ENCODE data around the gene SLC9A3.

SLC9A3 gene

GRCh38 chr5:538271-538771 is 14.1 kb upstream of the SLC9A3 start:
- DNase-seq, result no peak

- no peak for DNase-seq
These were observed 13.4 kb upstream of the SLC9A3 start for GRCh38 chr5:537621-538071.

GRCh38 chr5:537098-537497 is 12.8 kb upstream of the SLC9A3 start:
- no peak for DNase-seq

GRCh38 chr5:535846-536698 is 11.8 kb upstream of the SLC9A3 start:
- DNase-seq, result no peak

- DNase-seq, result no peak
These were observed 10.8 kb upstream of the SLC9A3 start for GRCh38 chr5:534743-535671.

- no peak for DNase-seq
These were observed 9.9 kb upstream of the SLC9A3 start for GRCh38 chr5:533955-534742.

- no peak for DNase-seq
These were observed 9.2 kb upstream of the SLC9A3 start for GRCh38 chr5:533243-533954.

- DNase-seq, result no peak
These were observed 8.4 kb upstream of the SLC9A3 start for GRCh38 chr5:532521-533242.

- DNase-seq, result no peak
These were observed 7.6 kb upstream of the SLC9A3 start for GRCh38 chr5:531749-532315.

- DNase-seq, result no peak
These were observed 7.0 kb upstream of the SLC9A3 start for GRCh38 chr5:531101-531748.

GRCh38 chr5:530001-530955 is 6.0 kb upstream of the SLC9A3 start:
- peak; percentile 71 to 94 (median 84) for DNase-seq

GRCh38 chr5:528629-529511 is 4.6 kb upstream of the SLC9A3 start:
- DNase-seq, result no peak

GRCh38 chr5:527646-528628 is 3.7 kb upstream of the SLC9A3 start:
- peak in 3 of 4 experiments; percentile 31 to 49 (median 48) for DNase-seq

GRCh38 chr5:526456-527088 is 2.3 kb upstream of the SLC9A3 start:
- no peak for DNase-seq

GRCh38 chr5:525916-526315 is 1.7 kb upstream of the SLC9A3 start:
- DNase-seq, result no peak

Data from suppressor macrophage (primary cell).